GM19372 (cell line): ENCODE results near the gene TCF4.

Experiments
- ATAC-seq: cut with Tn5 transposase; IDR thresholded peaks from one replicate; pipeline ENCODE4 v1.9.1; 2021; ENCODE audit warnings: mild to moderate bottlenecking, low read depth, moderate library complexity; ENCODE audit not compliant: unreplicated experiment

The TCF4 gene

DNA sequence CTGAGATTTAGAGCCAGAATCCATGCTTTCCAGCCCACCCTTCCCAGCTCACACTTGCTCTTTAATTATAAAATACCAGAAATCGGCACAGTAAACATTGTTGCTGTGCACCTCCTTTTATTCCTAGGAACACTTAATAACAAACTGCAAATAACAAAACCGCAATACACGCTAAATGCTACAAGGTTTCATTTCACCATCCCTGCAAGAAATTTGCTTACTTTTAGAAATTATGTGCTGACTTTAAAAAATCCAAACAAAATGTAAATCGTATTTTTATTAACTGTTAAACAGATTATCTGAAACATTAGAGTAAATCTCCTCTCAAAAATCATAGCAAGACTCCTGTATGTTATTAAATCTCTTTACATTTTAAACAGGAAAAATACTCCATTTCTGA lies 79.3 kb downstream of the TCF4 start:
- no peak for ATAC-seq

DNA sequence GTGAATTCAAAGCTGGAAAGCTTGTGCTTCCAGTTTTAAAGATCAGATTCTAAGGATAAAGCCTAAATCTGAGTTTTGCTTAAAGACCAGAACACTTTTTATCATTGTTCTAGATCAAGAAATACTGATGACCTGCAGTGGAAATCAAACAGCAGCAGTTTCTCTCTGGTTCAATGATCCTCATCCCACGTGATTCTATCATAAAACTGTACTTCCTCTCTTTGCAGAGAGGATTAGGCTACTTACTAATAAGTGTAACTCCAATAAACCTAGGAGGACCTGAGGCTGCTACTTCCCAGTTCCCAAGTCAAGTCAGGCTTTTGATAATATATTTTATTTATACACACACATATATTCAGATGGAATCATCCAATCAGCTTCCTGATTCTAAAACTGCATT lies 81.9 kb downstream of the TCF4 start:
- ATAC-seq = no peak

DNA sequence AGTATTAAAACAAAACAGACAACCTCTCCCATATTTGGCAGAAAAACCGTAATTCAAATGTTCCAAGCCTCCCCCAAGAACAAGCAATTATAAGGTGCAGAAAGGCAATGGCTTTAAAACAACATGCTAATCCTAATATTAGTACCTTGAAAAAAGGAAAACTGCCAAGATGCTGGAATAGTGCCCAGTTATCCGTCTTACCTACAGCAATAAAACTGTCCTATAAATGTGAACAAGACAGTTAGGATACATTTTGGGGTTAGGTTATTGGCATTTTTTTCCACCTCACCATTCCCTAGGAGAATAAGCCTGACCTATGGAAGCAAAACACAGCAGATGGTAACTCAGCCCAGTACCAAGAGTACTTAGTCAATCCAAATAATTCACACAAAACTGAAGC lies 83.2 kb downstream of the TCF4 start:
- ATAC-seq = no peak

DNA sequence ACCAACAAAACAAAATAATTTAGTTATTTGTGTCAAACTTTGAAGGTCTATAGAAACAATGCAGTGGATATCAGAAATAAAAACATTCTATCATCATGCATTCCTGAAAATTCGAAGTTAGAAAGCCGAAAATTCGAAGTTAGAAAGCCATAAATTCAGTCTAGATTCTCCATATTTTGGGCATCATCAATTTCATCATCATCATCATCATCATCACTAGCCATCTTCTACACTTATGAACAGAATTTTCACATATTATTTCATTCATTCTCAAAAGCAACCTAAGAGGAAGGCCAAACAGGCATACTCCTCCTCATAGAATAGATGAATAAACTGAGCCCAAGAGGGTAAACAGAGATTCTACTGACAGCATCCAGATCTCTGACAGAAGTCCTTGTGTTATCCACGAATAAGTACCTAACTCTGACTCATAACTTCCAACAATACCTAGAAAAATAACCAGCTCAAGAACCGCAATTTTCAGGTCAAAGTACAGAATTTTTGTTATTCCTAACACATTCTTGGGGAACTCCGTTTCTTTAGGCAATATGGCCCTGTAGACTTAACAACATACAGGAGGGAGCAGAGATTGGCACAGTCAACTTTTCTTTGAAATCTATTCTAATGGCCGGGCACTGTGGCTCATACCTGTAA lies 84.7 kb downstream of the TCF4 start:
- ATAC-seq = no peak

DNA sequence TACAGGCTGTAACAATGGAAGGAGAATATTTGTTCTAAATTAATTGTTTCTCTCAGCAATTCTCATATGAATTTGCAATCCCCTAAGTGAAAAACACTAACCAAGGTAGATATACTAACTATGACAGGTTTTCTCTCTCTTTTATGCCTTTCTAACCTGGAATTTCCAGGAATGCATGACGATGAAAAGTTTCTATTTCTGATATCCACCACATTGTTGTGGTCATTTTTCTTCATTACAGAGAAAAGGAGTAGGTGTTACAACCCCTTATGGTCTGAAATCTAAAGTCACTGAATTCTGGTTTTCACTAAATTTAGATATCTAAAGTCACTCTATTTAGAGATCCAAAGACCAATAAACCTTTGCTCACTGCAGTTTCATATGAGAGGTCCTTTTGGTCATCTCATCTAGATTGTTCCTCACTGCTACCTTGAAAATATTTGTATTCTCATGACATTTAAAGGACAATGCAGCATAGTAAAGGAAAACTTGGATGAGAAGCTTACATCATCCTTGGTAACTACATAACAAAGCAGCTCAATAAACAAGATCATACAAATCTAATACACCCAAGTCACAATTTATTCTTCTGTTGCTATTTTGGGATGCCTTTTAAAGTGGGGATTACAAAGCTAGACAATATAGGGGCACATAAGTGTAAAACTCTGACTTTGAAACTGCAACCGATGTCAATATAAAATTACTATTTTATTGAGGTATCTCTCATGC lies 85.8 kb downstream of the TCF4 start:
- ATAC-seq = no peak

DNA sequence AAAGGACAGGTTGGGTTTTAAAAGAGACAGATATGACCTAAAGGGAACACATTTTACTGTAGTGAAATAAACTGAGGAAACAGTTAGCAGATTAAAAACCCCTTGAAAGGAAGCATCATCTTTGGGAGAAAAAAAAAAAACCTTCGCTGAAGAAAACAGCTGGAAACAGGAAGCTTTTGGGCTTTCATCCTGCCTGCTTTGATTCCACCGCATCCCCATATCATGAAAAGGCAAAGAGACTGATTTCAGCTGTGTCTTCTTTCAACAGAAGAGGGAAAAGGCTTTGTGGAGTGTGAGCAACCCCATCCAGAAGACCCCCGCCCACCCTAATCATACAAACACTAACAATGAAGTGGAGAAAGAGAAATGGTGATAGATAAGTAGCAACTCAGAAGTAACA lies 86.4 kb downstream of the TCF4 start:
- ATAC-seq = no peak

DNA sequence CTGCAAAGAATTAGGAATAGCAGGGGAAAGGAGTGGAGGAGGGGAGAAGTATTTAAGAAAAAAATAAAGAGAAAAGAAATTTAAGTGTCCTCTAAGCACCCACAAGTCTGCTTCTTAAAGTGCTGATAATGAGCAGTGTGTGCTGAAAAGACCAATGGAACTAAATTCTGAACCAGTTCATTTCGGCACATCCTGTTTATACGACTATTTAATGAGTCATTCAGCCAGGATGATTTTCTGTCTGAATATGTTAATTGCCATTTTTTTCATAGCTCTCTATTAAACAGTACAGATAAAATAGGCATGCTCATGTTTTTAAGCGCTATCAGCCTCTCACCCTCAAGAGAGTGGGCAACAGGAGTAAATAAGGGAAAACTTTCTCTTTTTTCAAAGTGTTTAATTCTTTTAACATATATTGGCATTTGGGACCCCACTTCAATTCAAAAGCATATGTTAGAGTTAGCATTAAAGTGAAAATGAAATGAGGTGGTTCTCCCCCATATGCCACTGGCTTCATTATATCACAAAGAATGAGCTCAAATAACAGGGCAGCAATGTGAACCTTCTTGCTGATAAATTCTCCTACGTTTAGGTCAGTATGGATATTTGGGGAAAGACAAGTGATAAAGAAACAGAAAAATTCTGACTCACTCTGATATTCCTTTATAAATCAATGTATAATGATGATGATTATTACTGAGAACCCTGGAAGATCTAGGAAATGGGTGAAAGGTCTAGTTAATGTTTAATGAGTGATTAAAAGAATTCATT lies 87.5 kb downstream of the TCF4 start:
- no peak for ATAC-seq

DNA sequence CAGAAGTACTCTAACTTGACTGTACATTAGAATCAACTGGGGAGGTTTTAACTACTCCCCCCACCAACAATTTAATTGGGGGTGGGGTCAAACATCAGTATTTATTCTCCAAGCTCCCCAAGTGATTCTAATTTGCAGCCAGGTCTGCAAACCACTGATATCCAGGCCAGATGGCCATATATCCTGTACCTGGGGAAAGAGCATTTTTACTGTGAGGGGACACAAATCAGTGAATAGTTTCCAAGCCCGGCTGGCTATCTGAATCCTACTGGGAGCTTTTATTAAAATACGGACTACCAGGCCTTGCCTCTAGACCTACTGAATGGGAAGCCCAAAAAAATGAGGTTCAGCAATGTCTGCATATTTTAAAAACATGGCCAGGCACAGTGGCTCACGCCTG lies 88.5 kb downstream of the TCF4 start:
- no peak for ATAC-seq

DNA sequence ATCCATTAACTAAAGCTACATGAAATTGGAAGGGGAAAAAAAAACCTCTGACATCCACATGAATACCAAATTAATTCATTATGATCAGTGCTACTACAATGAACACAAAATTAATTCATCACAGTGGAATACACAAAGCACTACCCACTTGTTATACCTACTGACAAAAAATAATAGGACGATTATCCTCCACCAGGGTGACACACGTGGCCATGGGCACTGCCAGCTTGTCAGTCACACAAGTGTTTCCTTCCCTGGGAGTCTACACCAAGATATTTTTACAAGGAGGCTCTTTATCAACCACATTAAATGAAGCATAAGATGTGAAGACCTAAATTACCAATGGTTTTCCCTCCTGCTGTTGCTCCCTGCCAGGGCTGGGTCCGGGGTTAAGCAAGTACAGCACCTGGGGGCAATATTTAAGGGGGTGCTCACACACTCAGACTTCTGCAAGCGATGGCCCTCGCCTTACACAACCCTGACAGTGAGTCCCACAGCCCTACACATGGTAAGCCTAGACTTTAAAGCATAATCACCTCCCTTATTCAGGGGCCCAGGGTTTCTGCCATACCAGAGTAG lies 90.1 kb downstream of the TCF4 start:
- ATAC-seq = no peak

DNA sequence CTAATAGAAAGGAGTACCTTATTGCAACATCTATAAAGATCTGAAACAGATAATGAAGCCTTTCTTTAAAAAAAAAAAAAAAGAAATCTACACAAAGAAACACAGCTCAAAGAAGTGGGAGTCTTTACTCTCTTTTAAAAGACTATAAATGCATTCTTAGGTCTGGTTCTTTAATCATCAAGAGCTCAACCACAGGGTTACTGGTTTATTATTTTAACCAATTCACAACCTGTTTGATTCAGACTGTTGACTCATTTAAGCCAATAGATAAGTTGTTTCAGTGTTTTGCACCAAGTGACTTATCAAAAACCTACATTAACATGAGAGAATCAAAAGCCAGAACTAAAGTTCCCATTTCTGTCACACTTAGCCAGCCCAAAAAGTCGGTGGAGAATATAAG lies 93.1 kb downstream of the TCF4 start:
- ATAC-seq = no peak

DNA sequence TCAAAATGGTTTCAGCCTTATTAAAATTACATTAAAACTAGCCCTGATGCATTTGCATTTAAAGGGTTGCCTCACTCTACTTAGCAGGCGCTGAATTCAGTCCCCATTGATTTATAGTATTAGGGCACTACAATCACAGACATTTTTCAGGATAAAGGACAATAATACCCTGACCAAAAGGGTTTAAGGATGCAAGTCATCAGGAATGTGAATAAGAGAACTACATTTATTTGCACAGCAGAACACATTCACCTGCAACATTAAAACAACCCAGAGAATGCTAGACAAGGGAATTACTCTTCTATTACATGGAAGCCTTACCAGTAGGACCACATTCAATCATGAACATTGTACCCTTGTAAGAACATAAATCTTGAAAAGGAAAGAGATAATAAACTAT lies 93.6 kb downstream of the TCF4 start:
- no peak for ATAC-seq

DNA sequence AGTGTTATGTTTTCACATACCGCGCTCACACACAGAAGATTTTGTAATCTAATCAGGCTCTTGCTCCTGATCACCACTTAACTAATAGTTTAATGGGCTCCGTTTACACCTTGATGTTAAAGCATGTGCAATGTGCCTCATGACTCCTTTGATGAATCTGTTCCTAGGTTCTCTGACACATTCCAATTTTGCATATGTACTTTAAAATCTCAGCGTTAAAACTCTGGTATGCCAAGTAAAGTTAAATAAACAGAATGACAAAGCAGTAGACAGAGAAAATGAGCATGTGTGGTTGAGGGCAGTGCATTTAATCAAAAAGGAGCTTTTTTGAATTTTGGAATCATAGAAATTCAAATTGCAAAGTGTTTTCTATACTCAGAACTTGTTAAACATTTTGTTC lies 96.4 kb downstream of the TCF4 start:
- ATAC-seq = no peak

DNA sequence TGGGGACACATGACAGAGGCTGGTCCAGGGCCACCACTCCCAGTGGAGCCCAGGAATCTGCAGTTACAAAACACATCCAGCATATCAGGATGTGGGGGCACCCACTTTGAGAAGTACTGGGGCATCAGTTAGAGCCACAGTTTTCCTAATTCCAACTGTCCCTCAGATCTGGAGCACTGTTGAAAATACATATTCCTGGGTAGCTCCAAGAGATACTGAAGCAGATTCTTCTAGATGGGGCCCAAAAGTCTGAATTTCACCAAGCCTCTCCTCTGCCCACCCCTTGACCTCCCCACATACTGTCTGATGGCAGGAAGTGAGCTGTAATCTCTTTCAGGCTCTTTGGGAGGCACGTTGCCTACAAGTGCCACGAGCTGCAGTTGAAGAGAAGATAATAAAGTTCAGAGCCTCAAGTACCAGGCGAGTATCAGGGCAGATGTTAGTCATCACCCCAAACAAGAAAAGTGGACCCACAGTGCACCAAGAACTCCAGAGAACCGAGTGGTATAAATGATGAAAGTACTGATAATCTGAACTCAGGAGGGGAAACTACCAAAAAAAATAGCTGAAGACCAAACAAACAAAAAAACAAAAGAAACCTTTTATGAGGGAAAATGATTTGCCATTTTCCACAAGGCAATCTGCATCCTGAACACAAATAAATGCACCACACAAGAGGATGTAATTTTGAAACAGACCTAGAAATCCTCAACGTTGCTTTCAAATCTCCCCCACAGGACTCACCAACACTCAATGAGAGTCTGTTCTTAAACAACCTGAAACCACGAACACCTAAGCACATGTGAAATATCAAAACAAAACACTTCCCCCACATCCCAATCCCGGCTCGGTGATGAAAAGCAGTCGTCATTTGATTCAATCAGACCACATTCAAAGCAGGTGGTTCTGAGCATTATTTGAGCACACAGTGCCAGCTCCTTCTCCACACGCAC lies 98.7 kb downstream of the TCF4 start:
- ATAC-seq = no peak

DNA sequence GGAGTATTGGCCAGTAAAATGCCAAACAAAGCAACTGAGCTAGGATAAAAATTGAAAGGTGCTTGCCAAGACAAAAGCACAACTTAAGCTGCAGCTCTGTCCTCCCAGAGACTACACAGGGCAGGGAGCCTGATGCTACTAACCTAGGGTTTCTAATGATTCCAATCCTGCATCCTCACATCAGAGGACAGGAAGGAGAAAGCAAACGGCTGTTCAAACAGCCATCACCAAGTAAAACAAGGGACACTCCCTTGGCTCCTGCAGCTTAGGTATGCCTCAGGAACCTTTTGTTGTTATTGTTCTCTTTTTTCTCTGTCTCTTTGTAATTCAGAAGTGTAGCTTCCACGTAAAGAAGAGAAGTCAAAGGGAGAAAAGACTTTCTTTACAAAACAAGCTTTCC lies 99.5 kb downstream of the TCF4 start:
- no peak for ATAC-seq

DNA sequence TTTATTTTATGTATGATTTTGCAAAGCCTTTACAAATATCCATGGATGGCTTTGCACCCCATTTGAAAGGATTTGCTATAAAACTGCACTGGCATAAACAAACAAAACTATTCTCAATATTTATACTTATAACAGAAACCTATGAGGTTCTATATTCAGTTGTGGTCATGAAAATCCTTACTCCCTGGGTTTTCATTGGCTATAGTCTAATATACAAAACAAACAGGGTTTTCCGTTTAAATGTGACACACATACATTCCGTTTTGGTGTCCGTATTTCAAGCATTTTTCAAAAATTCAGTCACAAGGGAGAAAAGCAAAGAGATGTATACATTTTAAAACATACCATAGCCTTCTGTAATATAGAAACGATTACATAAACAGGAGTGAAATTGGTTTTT lies 100.0 kb downstream of the TCF4 start:
- ATAC-seq = no peak

DNA sequence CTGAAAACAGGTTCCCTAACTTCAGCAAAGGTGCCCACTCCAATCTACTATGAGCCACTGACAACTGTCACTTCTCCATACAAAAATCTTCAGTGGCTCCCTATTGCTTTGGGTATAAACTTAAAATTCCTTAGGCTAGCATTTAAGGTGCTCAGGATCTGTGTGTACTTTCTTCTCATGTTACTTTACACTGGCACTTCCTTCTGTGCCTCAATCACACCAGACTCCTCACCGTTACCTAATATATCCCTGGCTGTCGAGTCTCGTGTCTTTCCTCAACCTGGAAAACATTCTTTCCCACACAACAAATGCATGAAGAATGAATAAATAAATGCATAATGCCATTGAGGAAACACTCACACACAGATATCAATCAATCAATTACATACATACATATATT lies 101.1 kb downstream of the TCF4 start:
- no peak for ATAC-seq

DNA sequence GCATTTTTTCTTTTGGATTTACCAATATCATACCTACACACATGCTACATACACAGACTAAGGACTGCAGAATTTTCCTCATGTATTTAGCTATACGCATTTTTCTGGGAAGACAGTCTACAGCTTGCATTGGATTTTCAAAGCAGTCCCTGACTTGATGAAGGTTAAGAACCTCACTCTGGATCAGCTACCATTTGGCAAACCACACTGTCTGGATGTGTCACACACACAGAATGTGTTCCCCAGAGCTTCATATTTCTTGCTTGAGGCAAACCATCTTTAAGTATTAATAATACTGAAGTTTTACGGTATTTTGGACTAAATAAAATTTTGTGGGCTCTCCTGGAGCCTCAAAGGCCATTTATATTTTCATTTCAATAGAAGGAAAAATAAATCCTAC lies 102.3 kb downstream of the TCF4 start:
- ATAC-seq = no peak

DNA sequence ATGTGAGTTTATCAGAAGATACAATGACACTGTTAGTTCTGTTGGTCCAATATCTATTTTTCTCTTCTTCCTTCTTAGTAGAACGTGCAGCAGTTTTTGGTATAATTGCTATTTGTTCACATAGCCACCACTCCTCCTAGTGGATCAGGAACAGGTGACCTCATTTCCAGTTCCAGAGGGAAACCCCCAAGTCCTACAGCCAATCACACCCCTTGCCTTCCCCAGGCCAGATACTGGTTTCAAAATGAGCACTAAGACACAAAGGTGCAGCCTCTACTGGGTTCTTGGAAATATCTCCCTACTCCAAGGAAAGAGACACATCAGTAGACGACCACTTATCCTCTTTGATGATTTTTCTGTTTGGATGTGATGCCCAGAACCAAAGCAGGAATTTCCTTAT lies 103.2 kb downstream of the TCF4 start:
- no peak for ATAC-seq

DNA sequence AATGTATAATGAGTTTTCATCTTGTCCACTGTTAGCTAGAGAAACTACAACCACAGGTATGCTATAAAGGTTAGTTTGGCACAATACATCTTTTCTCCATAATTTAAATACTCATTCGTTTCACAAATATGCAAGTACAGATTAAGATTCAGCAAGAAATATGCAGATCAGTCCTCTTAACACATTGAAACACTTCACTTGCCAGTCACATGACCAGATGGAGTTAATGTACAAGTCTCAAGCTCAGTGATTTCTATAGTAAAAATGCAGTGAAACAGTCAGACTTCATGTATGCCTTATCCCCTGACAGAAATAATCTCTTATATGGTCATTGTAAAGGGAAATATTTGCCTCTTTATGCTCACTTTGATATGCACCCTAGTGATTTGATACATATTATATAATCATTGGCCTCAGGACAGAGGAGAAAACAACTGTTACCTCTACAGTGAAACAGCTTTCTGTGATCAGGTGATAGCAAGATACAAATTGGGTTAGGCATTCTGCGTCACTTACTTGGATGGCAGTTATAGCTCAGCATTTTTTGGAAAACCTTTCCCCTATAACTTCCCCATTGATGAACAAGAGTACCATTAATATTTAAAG lies 104.6 kb downstream of the TCF4 start:
- no peak for ATAC-seq
